GM19043 (cell line): Measurements from ENCODE around the gene TCERG1.

Source experiments
- ATAC-seq: cut with Tn5 transposase; IDR thresholded peaks from one replicate; pipeline ENCODE4 v1.9.1; 2021; ENCODE audit warnings: low read depth; ENCODE audit not compliant: unreplicated experiment

The TCERG1 gene

DNA sequence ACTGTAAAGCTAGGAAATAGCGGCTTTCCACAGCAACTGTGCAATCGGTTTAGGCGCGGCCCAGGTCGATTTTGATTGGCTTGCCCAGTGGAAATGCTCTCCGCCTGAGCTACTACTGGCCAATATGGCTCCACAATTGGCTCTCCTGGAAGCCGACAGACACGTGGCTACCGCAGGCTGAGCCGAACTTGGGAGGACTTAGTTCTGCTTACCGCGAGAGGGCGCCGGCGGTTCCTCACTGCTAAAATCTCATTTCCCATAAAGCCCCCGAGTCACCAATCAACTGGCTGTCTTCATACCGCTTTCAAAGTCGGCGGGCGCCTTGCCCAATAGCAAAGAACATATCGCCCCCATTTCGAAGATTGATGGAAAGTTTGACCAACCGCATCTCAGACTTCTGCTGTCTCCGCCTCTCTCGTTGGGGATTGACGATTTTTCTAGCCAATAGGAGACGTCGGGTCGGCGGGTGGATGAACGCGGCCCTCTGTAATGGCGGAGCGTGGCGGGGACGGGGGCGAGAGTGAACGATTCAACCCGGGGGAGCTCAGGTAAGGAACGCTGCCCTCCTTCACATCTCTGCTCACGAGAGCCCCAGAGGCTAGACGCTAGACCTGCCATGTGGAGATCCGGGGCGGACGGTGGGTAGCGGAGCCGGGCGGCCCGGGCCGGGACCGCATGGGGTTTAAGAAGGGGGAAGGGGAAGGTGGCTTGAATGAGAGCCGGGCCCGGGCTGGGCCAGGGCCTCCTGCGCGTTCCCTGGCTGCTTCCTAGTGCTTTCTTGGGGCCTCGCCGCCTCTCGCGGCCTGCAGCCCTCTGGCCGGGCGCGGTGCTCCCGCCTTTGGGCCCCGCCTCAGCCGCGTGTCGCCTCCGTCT is at the start of gene TCERG1:
Gene TCERG1 (plus strand): TSS at position 473 of the 873 bp plus-strand sequence. CDS start 17 bp downstream, at position 490.
- ATAC-seq, result peak; percentile 96

DNA sequence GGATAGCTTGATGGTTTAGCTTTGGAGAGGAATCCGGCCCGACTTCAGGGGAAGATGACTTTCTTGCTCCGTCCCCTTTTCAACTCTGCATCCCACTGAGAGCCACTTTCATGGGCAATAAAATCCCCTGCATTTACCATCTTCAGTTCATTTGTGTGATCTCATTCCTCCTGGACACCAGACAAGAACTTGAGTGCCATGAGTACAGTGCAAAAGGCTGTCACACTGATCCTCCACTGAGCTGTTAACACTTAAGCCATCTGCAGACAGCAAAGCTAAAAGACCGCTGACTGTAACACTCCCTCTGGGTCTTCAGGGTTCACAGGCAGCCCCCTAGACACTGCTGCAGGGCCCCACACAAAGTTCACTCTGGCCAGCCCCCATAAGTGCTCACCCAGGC is 48.3 kb upstream of the TCERG1 start:
- ATAC-seq, result no peak

DNA sequence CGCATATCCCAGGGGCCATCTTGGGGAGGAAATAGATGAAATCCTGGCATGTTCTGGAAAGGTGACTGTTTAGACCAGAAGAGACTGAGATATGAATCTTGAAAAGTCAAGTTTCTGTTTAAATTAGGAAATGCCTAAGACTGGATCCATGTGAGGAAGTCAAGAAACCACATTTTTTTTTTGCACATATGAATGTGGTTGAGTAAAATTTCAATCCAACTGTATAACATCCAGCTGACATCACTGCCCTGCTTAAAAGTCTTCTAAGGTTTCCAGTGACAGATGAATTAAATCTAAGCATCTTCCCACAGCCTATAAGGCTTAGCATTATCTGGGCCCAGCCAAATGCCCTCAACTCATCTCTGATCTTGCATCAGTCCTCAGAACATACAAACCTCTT is 47.7 kb upstream of the TCERG1 start:
- no peak for ATAC-seq

DNA sequence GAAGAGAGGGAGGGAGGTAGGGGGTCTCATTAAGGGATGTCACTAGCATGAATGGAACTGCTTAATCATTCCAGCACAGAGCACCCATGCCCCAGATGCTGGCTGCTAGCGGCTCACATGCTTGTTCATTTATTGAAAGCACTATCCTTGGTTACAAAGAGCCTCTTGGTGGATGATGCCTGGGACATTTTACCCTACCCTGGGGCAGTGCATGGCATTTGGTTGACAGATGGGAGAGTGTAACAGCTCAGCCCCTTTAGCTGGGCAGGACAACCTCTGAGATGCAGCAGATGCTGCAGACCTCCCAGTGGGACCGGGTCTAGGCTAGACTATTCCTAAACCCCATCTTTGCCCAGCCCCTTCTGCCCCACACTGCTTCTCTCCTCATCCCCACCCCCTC is 46.9 kb upstream of the TCERG1 start:
- ATAC-seq, result no peak

DNA sequence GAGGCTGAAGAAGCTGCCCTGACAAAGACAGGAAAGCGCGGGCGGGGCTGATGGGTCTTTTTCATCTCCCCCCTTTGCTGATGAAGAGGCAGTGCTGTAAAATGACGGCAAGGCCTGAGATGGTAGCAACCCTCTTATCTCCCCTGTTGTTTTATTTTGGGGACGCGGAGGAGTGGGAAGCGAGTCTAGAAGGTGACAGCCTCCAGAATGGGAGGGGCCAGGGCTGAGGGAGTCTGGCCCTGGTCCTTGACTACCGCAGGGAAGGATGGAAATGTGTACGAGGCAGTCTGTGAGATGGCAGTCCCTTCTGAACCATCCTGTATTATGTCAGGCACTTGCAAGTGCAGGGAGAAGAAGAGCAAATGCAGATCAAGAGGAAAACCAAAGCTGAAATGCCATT is 46.1 kb upstream of the TCERG1 start:
- ATAC-seq, result no peak

DNA sequence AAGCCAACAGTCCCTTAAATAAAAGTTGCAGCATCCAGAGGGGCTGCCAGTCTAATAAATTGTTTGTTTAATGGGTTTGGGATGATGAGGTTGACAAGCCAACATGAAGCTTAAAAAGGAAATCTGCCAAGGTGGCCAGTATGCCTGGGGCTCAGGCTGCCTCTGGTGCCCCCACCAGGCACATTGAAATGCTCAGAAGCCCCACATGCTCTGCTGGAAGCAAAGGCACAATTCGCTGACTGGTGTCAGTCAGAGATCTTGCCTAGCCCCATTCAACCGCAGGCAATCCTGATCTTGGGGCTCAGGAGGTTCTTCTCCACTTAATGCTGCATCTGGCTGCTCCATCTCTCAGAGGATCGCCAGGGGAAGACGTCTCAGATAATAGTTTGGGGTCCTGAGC is 44.2 kb upstream of the TCERG1 start:
- no peak for ATAC-seq

DNA sequence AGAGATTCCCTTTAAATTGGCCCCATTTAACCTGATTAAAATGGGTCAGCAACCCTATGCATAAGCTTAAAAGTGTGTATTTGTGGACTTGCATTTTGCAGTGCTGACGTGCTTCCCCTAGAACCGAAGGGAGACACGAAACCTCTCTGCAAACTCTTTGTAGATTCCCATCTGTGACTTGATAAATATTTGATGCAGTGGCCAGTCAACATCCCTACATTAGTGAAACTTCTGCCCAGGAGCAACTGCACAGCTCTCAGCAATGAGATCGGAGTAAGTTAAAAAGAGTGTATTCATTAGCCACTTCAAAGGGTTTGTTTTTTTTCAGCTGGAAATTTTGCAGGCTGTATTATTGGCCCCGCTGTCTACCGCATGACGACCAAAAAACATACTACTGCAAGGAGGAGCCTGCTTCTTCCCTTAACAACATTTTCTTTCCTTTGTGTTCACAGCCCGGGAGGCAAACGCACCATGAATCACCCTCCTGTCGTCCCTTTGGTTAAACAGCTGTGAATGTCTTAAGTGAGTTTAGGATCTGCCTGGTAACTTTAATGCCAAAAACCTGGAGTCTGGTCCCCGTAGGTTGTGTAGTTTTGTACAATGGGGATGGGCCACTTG is 38.0 kb upstream of the TCERG1 start:
- ATAC-seq, result no peak

DNA sequence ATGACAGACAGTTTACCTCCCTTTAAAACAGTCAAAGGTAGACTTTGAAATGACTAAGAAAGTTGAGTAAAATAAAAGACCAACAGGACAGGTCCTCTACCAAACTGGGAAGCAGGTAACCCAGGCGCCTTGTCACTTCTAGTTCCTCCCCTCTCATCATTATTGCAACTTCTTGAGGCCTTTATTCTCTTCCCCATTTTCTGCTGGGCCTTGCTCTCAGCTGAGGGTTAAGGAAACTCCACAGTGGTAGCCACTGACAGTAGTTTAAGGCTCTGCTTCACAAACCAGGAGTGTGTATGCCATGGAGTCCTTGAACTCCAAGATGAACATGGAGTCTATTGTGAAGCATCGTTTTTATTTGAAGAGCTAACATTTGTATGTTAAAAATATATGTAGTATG is 36.9 kb upstream of the TCERG1 start:
- ATAC-seq, result no peak

DNA sequence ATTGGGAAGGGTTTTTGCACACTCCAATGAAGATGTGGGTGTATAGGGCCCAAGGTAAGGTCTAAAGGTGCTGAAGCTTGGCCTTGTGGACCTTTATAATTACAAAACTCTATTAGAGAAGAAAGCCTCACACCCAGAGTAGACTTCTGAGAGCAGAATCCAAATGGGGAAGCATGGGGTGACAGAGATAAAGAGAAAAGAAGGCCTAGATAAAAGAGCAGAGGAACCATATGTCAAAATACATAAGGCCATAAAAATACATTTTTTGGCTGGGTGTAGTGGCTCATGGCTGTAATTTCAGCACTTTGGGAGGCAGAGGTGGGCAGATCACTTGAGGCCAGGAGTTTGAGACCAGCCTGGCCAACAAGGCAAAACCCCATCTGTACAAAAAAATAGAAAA is 27.4 kb upstream of the TCERG1 start:
- ATAC-seq, result no peak

DNA sequence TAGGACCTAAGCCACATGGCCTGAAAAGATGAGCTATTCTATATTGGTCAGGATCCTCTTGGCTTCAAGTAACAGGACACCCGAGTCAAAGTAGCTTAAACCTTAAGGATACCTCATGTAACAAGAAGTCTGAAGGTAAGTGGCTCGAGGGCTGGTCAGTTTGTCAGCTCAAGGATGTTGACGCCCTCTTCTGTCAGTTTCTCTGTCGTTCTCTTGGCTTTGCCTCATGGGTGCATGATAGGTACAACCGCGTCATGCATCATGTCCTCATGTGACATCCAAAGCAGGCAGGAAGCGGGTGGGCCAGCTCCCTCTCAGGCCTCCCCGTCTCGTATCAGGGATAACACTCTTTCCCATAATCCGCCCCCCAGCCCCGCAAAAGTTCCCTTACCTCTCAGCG is 22.1 kb upstream of the TCERG1 start:
- ATAC-seq, result no peak

DNA sequence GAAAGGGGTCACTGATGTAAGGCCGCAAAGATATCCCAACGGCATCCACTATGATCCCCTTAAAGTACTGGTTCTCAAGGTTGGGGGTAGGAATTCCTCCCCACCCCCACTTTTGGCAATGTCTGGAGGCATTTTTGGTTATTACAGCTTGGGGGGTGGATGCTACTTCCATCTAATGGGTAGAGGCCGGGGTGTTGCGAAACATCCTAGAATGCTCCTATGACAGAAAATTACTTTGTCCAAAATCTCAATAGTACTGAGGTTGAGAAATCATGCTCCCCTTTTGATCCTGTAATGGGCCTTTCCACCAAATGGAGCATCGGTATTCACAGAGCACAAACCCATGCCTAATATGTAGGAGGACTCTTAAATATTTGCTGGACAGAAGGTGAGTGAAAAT is 20.8 kb upstream of the TCERG1 start:
- no peak for ATAC-seq

DNA sequence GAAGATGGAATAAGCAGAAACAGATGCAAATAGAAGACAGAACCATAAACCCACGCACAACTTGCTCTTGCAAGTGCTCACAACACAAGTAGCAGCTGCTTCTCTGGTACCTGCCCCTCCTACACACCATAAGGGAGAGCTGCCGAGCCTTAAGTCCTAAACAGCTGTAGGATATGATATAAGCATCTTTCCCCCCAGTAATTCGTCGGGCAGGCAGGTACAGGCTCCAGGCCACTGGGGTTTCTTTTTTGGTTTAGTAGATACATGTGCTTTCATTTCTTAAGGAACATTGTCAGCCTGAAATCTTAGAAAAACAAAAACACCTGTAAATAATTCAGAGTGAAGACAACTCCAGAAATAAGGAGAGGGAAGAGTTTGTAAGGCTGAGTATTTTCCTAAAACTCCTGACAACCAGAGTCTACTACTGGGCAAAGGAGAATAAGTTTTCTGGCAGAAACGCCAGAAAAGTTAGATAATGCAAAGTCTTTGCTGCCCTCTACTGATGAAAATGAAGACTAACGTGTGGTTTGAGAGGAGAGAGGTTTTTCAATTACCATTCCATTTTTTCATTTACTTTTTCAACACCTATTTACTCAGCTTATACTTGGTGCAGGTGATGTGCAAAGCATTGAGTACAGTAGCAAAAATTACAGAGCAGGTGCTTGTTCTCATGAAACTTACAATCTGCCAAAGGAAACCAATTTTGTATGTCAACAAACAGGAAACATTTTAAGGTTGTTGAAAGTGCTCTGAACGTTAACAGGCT is 20.1 kb upstream of the TCERG1 start:
- peak; percentile 70 for ATAC-seq

DNA sequence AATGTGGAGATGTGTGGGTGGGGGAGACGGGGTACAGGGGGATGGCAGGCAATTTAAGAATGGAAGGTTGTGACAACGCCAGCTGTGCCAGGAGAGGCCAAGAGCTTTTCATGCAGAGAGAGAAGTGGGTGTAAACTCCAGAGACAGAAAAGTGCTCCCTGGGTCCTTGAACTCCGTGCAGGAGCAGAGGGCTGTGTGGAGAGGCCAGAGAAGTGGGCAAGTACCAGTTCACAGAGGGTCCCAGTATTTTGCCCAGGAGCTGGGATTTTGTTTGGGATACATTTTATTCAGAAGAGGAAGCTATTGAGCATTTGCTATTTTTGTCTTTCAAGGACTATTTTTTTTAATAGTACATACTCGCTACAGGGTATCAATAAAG is 19.5 kb upstream of the TCERG1 start:
- ATAC-seq, result no peak

DNA sequence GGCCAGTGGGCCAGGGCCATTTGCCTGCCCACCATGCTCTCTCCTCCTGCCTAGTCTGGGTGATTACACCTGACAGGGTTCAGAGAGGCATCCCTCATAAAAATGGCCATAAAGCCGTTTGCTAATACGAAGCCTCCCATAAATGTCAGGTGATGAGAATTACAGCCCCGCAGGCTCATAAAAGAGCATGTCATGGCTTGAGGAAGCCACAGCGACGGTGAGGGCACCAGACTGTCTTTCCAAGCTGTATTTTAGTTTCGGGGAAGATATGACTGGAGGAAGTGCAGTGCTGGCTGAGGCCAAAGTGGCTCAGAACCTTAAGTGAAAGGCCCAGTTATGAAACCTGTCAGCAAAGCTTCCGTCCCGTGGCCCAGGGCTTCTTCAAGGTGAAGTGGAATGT is 18.5 kb upstream of the TCERG1 start:
- ATAC-seq, result no peak

DNA sequence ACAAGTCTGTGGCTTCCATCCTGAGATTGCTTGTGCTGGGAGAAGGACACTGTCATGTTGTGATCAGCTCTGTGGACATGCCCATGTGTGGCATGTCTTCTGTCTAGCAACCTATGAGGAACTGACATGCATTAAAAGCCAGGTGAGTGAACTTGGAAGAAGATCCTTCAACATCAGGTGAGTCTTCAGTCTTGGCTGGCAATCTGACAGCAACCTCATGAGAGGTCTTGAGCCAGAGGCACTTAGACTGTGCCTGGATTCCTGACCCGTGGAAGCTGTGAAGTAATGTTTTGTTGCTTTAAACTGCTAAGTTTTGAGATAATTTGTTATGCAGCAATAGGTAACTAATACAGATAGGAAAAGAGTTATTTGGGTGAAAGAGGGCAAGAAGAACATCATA is 6.8 kb upstream of the TCERG1 start:
- ATAC-seq, result no peak

DNA sequence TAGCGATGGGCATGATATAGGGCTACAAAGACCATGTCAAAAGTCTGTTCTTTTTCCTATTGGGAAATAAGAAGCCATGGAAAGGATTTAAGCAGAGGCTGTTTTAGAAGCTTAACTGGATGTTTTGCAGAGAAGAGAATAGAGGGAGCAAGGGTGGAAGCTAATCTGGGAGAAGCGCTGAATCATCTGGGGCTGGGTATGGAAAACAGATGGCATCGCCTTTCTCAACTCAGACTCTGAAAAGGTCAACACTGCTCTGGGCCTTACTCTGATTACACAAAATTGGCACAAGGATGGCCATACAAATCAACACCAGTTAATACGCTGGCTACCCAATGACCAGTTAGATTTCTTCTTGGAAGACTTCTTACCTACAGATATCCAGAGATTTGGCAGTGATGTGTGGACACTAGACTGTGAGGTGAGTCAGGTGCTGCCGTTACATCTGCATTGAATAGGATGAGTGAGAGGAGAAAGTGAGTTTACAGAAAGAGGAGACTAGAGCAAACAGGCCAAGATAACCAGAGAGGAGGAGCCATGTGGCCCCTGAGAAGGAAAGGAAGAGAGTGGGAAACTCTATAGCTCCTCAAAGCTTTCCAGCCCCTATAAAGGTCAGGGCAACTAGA is 6.2 kb upstream of the TCERG1 start:
- no peak for ATAC-seq

DNA sequence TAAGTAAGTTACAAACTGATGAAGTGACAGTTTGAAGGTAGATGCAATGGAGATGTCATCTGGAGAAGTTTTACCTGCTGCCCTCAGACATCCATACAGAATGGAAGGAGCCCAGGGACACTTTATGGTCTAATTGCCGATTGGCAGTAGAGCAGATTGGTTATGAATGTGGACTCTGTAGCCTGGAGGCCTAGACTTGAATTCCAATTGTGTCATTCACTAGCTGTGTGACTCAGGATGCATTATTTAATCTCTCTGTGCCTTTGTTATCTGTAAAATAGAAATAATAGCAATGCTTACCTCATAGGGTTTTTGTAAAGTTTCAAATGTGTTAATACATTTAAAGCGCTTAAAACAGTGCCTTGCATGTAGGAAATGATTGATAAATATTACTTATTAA is 5.2 kb upstream of the TCERG1 start:
- ATAC-seq, result no peak

DNA sequence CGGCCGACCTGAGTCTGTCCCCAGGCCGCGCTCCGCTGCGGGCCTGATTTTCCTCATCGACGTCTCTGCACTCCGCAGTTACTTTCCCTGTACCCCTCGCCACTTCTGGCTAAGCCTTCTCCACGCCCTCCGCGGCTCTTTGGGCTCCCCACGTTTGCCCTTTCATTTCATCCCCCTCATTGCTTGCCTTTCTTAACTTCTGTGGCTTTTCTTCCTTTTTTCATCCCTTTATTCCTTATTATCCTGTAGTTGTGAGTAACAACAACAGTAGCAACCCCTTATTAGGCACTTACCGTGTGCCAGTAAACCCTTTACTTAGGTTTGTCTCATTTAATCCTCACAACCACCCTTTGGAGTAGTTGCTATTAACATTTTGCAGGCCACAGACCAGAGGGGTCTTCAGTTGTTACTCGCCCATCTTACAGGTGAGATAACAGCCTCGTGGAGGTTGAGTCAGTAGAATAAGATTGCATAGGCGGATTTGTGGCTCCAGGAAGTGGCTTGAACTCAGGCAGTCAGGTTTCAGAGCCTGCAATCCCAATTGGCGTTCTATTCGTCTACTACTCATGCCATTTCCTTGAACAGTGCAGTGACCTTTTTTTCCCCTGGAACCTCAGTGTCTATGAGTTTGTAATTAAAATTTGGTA is 724 bp downstream of the TCERG1 start:
- ATAC-seq, result peak; percentile 8

DNA sequence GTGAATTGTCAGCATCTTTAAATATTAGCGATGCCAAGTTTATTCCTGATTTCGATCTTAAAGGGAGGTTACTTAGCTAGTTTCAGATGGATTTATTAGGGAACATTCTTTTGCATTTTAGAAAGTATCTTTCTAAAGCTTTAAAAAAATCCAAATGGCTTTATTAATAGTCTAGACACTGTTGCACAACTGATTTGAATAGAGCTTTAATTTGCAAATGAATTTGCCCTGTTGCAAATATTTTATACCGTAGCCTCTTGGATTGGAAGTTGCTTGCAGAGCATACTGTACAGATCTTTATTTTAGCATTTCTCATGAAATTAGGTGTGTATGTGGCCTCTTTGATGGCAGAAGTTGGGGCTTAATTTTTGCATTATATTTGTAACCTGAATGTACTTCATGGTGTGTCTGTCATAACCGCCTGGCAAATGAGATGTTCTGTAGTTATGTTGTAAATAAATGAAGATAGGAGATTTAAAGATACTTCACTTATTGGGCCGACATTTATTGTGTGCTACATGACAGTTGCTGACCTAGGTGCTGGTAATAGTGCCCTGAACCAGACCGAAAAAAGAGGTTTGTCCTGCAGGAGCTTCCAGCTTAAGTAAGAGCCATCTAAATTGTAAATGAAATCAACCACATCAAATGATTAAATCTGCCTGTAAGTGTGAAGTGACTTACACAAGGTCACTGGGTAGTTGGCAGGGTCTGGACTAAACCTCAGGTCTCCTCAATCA is 1.8 kb downstream of the TCERG1 start:
- ATAC-seq, result no peak

DNA sequence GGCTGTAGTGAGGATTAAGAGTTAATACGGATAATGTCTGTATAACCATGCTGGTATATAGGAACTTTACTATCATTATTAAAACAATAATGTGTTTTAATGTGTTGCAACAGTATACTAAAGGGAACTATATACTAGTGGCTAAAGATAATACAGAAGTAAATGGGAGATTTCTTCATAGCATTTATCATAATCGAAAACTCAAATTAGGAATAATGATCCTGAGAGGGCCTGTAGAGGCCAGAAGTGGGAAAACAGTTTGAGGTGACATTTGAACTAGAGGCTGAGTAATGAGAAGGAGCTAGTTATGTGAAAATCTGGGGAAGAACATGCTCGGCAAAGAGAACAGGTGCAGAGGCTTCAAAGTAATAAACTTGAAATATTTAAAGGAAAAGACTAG is 2.9 kb downstream of the TCERG1 start:
- ATAC-seq, result no peak
